ENCODE results near the gene SNTB2.

The SNTB2 gene

DNA sequence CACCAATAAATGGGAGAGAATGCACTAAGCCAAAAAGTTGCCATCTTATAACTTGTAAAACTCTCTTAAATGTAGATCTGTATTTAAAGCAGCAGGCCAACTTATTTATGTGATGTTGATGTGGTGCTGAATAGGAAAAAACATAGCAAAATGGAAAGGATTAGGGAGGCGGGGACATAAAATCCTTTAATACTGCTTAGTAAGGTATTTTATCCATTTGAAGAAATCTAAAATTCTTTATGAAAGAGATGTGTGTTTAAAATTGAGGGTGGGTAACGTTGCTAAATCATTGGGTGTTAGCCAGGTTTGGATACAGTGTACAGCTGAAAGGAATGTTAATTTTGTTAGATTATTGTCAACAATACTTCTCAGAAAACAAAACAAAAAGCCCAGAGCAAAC is 14.3 kb downstream of the SNTB2 start:
- H3K4me1 ChIP-seq (ENCODE audit: insufficient read depth, low read length) = no peaks in the 10 kb centered on the region
- H3K9me3 ChIP-seq (ENCODE audit: insufficient read depth, low read depth, low read length) = no peaks in the 10 kb centered on the region
- no peaks in the 10 kb centered on the region for H3K36me3 ChIP-seq (ENCODE audit: insufficient read depth, low read depth, low read length)
- no peak overlapping the region for H3K4me3 ChIP-seq (ENCODE audit: low read length)
- no peaks in the 10 kb centered on the region for H3K27me3 ChIP-seq (ENCODE audit: insufficient read depth, low read length)
- no peak overlapping the region for H3K27ac ChIP-seq (ENCODE audit: low read length)
- H3K9ac ChIP-seq (ENCODE audit: low read depth, low read length) = no peak overlapping the region

DNA sequence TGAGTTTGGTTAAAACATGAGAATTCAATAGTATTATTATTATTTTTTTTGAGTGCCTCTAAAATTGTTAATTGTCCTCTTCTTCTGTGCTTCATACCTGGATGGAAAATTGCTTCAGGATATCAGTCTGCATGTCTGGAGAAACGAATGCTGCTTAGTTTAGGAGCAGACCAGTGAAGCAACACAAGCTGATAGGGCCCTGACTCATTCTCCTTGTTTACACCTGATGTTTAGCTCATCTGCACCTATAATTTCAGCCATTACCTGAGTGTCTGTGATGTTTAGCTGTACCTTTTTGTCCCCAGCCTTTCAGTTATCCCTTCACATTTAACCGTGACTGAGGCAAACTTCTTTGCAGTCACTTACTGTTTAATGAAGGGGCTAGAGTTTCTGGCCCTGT is 14.8 kb downstream of the SNTB2 start:
- H3K27ac ChIP-seq (ENCODE audit: low read length) = no peak overlapping the region
- H3K9ac ChIP-seq (ENCODE audit: low read depth, low read length) = no peak overlapping the region
- H3K4me1 ChIP-seq (ENCODE audit: insufficient read depth, low read length) = no peaks in the 10 kb centered on the region

DNA sequence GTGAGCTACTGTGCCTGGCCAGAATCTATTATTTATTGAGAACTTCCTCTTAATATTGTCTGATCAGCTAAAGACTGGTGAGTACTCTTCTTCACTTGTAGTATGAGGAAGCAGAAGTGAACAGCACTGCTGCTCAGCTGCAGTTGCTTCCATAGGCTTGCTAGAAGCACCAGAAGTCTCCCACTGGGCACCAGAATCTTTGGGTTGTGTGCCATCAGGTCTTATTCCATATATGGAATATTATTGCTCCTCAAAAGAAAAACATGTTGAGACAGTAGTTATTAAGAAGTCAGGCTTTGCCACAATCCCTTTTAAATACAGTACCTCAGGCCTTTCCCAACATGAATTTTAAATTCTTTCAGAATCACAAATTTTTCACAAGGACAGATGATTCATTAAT is 17.2 kb downstream of the SNTB2 start:
- Histone ChIP-seq H3K36me3 (ENCODE audit: insufficient read depth, low read depth, low read length) (no peaks in the 10 kb centered on the region), H3K27ac (ENCODE audit: low read length) (no peak overlapping the region), H3K4me3 (ENCODE audit: low read length) (no peak overlapping the region), H3K4me1 (ENCODE audit: insufficient read depth, low read length) (no peaks in the 10 kb centered on the region), H3K9me3 (ENCODE audit: insufficient read depth, low read depth, low read length) (no peaks in the 10 kb centered on the region), H3K9ac (ENCODE audit: low read depth, low read length) (no peak overlapping the region), H3K27me3 (ENCODE audit: insufficient read depth, low read length) (no peaks in the 10 kb centered on the region)

More for the DNA sequence above, 14.8 kb downstream of the SNTB2 start:
- Histone ChIP-seq H3K36me3 (ENCODE audit: insufficient read depth, low read depth, low read length) (no peaks in the 10 kb centered on the region), H3K4me3 (ENCODE audit: low read length) (no peak overlapping the region), H3K27me3 (ENCODE audit: insufficient read depth, low read length) (no peaks in the 10 kb centered on the region), H3K9me3 (ENCODE audit: insufficient read depth, low read depth, low read length) (no peaks in the 10 kb centered on the region)

- H3K4me3 ChIP-seq (ENCODE audit: low read length) = no peak overlapping the region
- H3K9ac ChIP-seq (ENCODE audit: low read depth, low read length) = no peak overlapping the region
- no peaks in the 10 kb centered on the region for H3K36me3 ChIP-seq (ENCODE audit: insufficient read depth, low read depth, low read length)
- H3K27ac ChIP-seq (ENCODE audit: low read length) = no peak overlapping the region
- no peaks in the 10 kb centered on the region for H3K9me3 ChIP-seq (ENCODE audit: insufficient read depth, low read depth, low read length)
- H3K4me1 ChIP-seq (ENCODE audit: insufficient read depth, low read length) = no peaks in the 10 kb centered on the region
- no peaks in the 10 kb centered on the region for H3K27me3 ChIP-seq (ENCODE audit: insufficient read depth, low read length)
These were observed 22.8 kb downstream of the SNTB2 start for GRCh38 chr16:69209735-69210134.

GRCh38 chr16:69217433-69217832 is 30.5 kb downstream of the SNTB2 start:
- Histone ChIP-seq H3K4me3 (ENCODE audit: low read length) (no peak overlapping the region), H3K27ac (ENCODE audit: low read length) (no peak overlapping the region), H3K4me1 (ENCODE audit: insufficient read depth, low read length) (no peaks in the 10 kb centered on the region), H3K27me3 (ENCODE audit: insufficient read depth, low read length) (no peaks in the 10 kb centered on the region), H3K9ac (ENCODE audit: low read depth, low read length) (no peak overlapping the region), H3K36me3 (ENCODE audit: insufficient read depth, low read depth, low read length) (no peaks in the 10 kb centered on the region), H3K9me3 (ENCODE audit: insufficient read depth, low read depth, low read length) (no peaks in the 10 kb centered on the region)

DNA sequence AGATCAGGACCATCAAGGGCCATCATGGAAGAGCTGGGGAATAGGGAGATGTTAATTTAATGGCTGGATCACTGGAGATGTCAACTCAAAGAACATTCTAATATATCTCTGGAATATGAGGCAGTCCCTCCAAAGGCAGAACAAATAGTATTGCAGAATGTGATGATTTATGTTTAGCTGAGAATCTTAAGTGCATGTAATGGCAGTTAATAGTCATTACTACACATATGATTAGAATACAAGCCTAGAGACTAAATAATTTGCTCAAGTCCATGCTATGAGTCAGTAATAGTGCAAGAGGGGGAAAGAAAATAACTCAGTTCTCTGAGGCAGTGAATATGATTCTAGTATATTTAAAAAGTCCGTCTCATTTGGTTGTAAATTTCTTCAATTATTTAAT is 32.3 kb downstream of the SNTB2 start:
- H3K4me1 ChIP-seq (ENCODE audit: insufficient read depth, low read length) = no peaks in the 10 kb centered on the region
- H3K27ac ChIP-seq (ENCODE audit: low read length) = no peak overlapping the region

DNA sequence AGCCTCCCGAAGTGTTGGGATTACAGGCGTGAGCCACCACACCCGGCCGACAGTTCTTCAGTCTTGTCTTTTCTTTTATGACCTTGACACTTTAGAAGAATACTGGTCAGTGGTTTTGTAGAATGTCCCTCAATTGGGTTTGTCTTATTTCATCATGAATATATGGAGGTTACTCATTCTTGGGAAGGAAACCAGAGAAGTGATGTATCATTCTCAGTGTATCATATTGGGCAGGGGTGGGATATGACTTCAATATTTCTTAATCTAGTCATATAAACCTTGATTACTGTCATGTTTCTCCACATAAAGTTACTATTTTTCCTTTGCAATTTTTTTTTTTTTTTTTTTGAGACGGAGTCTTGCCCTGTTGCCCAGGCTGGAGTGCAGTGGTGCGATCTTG is 36.9 kb downstream of the SNTB2 start:
- no peak overlapping the region for H3K4me3 ChIP-seq (ENCODE audit: low read length)
- H3K9me3 ChIP-seq (ENCODE audit: insufficient read depth, low read depth, low read length) = no peaks in the 10 kb centered on the region
- no peak overlapping the region for H3K27ac ChIP-seq (ENCODE audit: low read length)
- H3K9ac ChIP-seq (ENCODE audit: low read depth, low read length) = no peak overlapping the region
- H3K36me3 ChIP-seq (ENCODE audit: insufficient read depth, low read depth, low read length) = no peaks in the 10 kb centered on the region
- H3K27me3 ChIP-seq (ENCODE audit: insufficient read depth, low read length) = no peaks in the 10 kb centered on the region
- H3K4me1 ChIP-seq (ENCODE audit: insufficient read depth, low read length) = no peaks in the 10 kb centered on the region

More for the DNA sequence above, 32.3 kb downstream of the SNTB2 start:
- H3K9me3 ChIP-seq (ENCODE audit: insufficient read depth, low read depth, low read length) = no peaks in the 10 kb centered on the region
- H3K27me3 ChIP-seq (ENCODE audit: insufficient read depth, low read length) = no peaks in the 10 kb centered on the region
- H3K9ac ChIP-seq (ENCODE audit: low read depth, low read length) = no peak overlapping the region
- H3K4me3 ChIP-seq (ENCODE audit: low read length) = no peak overlapping the region
- no peaks in the 10 kb centered on the region for H3K36me3 ChIP-seq (ENCODE audit: insufficient read depth, low read depth, low read length)

DNA sequence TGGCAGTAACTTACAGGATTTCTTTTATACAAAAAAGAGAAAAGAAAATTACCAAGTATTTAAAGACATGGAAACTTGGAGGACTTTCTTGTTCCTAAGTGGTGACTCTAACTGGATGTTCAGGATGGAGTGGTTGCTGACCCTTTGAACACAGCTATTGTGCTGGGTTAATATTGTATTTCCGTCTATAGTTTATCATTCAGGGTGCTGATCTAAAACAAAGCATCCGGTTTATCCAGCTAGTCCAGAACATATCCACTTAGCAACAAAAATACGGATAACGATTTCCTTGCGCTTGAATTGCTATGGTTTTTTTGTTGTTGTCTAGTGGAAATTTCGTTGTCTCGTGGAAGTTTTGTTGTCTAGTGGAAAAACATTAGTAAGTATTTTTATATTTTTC is 38.2 kb downstream of the SNTB2 start:
- no peaks in the 10 kb centered on the region for H3K4me1 ChIP-seq (ENCODE audit: insufficient read depth, low read length)
- no peaks in the 10 kb centered on the region for H3K27me3 ChIP-seq (ENCODE audit: insufficient read depth, low read length)
- H3K27ac ChIP-seq (ENCODE audit: low read length) = no peak overlapping the region

DNA sequence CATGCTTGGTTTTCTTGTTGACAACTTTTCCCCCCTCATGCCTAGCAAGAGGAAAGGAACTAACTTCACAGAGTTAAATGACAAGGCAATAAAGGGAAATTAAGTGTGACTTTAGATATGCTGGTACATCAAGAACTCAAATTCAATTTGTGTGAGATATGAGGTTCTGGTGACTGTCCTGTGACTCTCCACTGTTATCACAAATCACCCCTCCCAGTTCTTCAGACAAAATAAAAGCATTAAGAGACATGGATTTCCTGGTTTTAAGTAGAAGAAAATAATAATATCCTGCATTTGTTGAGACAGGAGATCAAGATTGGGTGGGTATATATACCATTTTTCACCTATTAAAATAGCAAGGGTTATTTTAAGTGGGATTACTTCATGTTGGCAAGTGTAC is 46.2 kb downstream of the SNTB2 start:
- Histone ChIP-seq H3K4me1 (ENCODE audit: insufficient read depth, low read length) (no peaks in the 10 kb centered on the region), H3K27ac (ENCODE audit: low read length) (no peak overlapping the region), H3K9ac (ENCODE audit: low read depth, low read length) (no peak overlapping the region), H3K9me3 (ENCODE audit: insufficient read depth, low read depth, low read length) (no peaks in the 10 kb centered on the region), H3K4me3 (ENCODE audit: low read length) (no peak overlapping the region), H3K36me3 (ENCODE audit: insufficient read depth, low read depth, low read length) (no peaks in the 10 kb centered on the region), H3K27me3 (ENCODE audit: insufficient read depth, low read length) (no peaks in the 10 kb centered on the region)

More for the DNA sequence above, 38.2 kb downstream of the SNTB2 start:
- Histone ChIP-seq H3K9ac (ENCODE audit: low read depth, low read length) (no peak overlapping the region), H3K36me3 (ENCODE audit: insufficient read depth, low read depth, low read length) (no peaks in the 10 kb centered on the region), H3K4me3 (ENCODE audit: low read length) (no peak overlapping the region), H3K9me3 (ENCODE audit: insufficient read depth, low read depth, low read length) (no peaks in the 10 kb centered on the region)

- H3K9ac ChIP-seq (ENCODE audit: low read depth, low read length) = no peak overlapping the region
- no peaks in the 10 kb centered on the region for H3K4me1 ChIP-seq (ENCODE audit: insufficient read depth, low read length)
- no peaks in the 10 kb centered on the region for H3K9me3 ChIP-seq (ENCODE audit: insufficient read depth, low read depth, low read length)
- no peaks in the 10 kb centered on the region for H3K36me3 ChIP-seq (ENCODE audit: insufficient read depth, low read depth, low read length)
- no peaks in the 10 kb centered on the region for H3K27me3 ChIP-seq (ENCODE audit: insufficient read depth, low read length)
- H3K27ac ChIP-seq (ENCODE audit: low read length) = no peak overlapping the region
- H3K4me3 ChIP-seq (ENCODE audit: low read length) = no peak overlapping the region
These were observed 47.5 kb downstream of the SNTB2 start for GRCh38 chr16:69234460-69234859.

DNA sequence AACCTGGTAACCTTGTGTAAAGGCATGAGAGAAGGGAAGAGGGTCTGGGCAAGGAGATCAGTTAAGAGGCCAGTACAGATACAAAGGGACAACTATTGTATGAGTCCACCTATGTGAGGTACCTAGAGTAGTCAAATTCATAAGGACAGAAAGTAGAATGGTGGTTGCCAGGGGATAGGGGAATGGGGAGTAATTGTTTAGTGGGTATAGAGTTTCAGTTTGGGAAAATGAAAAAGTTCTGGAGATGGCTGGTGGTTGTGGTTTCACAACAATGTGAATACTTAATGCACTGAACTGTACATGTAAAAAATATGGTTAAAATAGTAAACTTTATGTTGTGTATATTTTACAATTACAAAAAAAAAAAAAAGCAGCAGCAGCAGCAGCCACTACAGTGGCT is 49.4 kb downstream of the SNTB2 start:
- H3K36me3 ChIP-seq (ENCODE audit: insufficient read depth, low read depth, low read length) = no peaks in the 10 kb centered on the region
- H3K27ac ChIP-seq (ENCODE audit: low read length) = no peak overlapping the region
- no peak overlapping the region for H3K9ac ChIP-seq (ENCODE audit: low read depth, low read length)
- no peak overlapping the region for H3K4me3 ChIP-seq (ENCODE audit: low read length)
- H3K4me1 ChIP-seq (ENCODE audit: insufficient read depth, low read length) = no peaks in the 10 kb centered on the region
- no peaks in the 10 kb centered on the region for H3K9me3 ChIP-seq (ENCODE audit: insufficient read depth, low read depth, low read length)
- H3K27me3 ChIP-seq (ENCODE audit: insufficient read depth, low read length) = no peaks in the 10 kb centered on the region

- no peak overlapping the region for H3K9ac ChIP-seq (ENCODE audit: low read depth, low read length)
- no peaks in the 10 kb centered on the region for H3K4me1 ChIP-seq (ENCODE audit: insufficient read depth, low read length)
- H3K27me3 ChIP-seq (ENCODE audit: insufficient read depth, low read length) = no peaks in the 10 kb centered on the region
- no peaks in the 10 kb centered on the region for H3K9me3 ChIP-seq (ENCODE audit: insufficient read depth, low read depth, low read length)
- H3K36me3 ChIP-seq (ENCODE audit: insufficient read depth, low read depth, low read length) = no peaks in the 10 kb centered on the region
- H3K27ac ChIP-seq (ENCODE audit: low read length) = no peak overlapping the region
- no peak overlapping the region for H3K4me3 ChIP-seq (ENCODE audit: low read length)
These were observed 50.3 kb downstream of the SNTB2 start for GRCh38 chr16:69237296-69237695.

DNA sequence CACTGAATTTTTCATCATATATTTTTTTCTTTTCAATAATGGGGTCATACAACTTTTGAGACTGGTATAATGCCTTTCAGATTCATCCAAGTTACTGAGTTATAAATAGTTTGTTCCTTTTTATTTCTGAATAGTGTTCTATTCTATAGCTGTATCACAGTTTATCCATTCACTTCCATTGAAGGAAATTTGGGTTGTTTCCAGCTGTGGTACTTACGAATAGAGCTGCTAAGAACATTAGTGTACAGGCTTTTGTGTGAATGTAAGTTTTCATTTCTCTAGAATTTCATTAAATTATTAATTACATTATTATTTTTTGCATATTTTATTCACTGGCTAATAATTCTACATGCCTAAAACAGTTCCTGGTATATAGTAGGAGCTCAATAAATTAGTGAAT is 52.9 kb downstream of the SNTB2 start:
- Histone ChIP-seq H3K27me3 (ENCODE audit: insufficient read depth, low read length) (no peaks in the 10 kb centered on the region), H3K9ac (ENCODE audit: low read depth, low read length) (no peak overlapping the region), H3K36me3 (ENCODE audit: insufficient read depth, low read depth, low read length) (no peaks in the 10 kb centered on the region), H3K9me3 (ENCODE audit: insufficient read depth, low read depth, low read length) (no peaks in the 10 kb centered on the region), H3K4me3 (ENCODE audit: low read length) (no peak overlapping the region), H3K4me1 (ENCODE audit: insufficient read depth, low read length) (no peaks in the 10 kb centered on the region), H3K27ac (ENCODE audit: low read length) (no peak overlapping the region)
